Spleen (tissue), 7 donors: ENCODE measurements around the gene TBC1D22A.

ENCODE experiments used
- POLR2A ChIP-seq, 3 donors: fragments of 450-650 bp; IDR thresholded peaks; one replicate each; pipeline ENCODE4 v1.5.1; 2017; ENCODE audit warnings: antibody characterized with exemption in 3 of 3, mild to moderate bottlenecking in 1 of 3
- TF ChIP-seq, protein P1 (sequence below), 11 experiments: fragments of 200-600 bp in 7 of 11; fragments of 450-650 bp in 4 of 11; sonication (generic) in 4 of 11; IDR thresholded peaks in 8 of 11; conservative IDR thresholded peaks in 3 of 11; 1 replicate in 7 of 11; 2 replicates in 4 of 11; pipeline versions ENCODE4 v1.4.0 to v1.8.0; 2016 to 2021; ENCODE audit warnings: antibody characterized with exemption in 11 of 11, inconsistent platforms in 4 of 11, mild to moderate bottlenecking in 1 of 11
- donor health status: DM: no; HTN: no; CAD: no; lungs with moderate emphysema.
- donor health status: DM: no; HTN: no; CAD: no.
- donor health status: DM: no; HTN: no; CAD: no.

DNA sequence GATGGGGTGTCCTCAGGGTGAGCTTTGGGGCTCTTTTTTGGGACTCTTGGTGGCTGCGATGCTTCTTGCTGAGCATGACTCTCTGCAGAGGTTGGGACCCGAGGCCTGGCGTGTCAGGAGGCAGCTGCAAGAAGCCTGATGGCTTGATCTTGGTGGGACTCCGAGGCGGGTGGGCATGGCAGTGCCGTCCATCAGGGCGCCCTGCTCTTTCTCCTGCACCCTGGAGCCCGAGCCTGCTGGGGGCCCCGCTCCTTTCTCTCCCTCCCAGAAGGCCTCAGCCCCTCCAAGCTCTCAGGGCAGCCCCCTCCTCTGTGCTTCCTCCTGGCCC is 432.7 kb downstream of the TBC1D22A start:
- TF ChIP-seq, protein P1, sequence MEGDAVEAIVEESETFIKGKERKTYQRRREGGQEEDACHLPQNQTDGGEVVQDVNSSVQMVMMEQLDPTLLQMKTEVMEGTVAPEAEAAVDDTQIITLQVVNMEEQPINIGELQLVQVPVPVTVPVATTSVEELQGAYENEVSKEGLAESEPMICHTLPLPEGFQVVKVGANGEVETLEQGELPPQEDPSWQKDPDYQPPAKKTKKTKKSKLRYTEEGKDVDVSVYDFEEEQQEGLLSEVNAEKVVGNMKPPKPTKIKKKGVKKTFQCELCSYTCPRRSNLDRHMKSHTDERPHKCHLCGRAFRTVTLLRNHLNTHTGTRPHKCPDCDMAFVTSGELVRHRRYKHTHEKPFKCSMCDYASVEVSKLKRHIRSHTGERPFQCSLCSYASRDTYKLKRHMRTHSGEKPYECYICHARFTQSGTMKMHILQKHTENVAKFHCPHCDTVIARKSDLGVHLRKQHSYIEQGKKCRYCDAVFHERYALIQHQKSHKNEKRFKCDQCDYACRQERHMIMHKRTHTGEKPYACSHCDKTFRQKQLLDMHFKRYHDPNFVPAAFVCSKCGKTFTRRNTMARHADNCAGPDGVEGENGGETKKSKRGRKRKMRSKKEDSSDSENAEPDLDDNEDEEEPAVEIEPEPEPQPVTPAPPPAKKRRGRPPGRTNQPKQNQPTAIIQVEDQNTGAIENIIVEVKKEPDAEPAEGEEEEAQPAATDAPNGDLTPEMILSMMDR (IDR thresholded peaks at IDR 0.05 in 8 of 11, conservative IDR thresholded peaks at IDR 0.05 in 3 of 11) = no peak
- no peak for TF ChIP-seq POLR2A (IDR thresholded peaks at IDR 0.05)
